HG03442 (cell line): ENCODE data around the gene SMAP2.
"Not testable (repeated sequence)": the region's sequence is repeated elsewhere in the genome, so short reads cannot be mapped to it uniquely, and the experiment has no call there.

Source experiments
- ATAC-seq: cut with Tn5 transposase; IDR thresholded peaks from one replicate; pipeline ENCODE4 v1.9.1; 2021; ENCODE audit warnings: mild to moderate bottlenecking, moderate library complexity; ENCODE audit not compliant: unreplicated experiment

Gene SMAP2

DNA sequence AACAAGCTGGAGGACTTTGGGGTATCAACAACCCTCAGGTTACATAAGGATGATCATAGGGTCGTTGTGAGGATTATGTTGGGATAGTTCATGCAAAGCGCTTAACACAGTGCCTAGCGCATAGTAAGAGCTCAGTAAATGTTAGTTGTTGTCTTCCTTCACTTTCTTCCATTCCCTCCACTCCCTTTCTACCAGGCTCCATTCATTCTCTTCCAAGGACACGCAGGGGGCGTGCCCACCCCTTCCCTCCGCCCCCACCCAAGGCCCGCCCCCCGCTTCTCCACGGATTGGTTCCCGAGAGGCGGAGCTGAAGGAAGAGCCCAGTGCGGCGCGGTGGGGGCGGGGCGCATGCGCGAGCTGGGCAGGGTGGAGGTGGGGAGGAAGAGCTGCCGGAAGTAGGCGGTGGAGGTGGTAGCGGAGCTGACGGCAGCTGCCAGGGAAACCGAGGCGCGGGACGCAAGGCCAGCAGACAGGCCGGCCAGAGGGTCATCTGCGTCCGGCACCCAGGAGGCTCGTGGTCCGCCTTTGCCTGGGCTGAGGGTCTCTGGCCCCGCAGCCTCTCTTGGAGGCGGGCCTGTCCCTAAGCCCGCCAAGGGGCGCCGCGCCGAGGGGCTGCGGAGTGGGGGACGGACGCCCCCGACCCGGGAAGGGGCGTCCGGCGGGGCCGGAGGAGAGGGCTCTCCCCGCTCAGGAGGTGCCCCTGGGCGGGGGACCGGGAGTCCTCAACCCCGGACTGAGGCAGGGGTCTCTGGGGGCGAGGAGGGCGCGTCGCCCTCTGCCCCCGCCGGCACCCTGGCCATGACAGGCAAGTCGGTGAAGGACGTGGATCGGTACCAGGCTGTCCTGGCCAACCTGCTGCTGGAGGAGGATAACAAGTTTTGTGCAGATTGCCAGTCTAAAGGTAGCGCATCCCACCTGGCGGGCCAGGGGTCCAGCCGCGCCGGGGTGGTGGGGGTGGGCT, at the start of gene SMAP2:
SMAP2 (plus strand) TSS at position 405 of the 961 bp plus-strand sequence; CDS start at position 799, 394 bp downstream.
- peak; percentile 84 for ATAC-seq

DNA sequence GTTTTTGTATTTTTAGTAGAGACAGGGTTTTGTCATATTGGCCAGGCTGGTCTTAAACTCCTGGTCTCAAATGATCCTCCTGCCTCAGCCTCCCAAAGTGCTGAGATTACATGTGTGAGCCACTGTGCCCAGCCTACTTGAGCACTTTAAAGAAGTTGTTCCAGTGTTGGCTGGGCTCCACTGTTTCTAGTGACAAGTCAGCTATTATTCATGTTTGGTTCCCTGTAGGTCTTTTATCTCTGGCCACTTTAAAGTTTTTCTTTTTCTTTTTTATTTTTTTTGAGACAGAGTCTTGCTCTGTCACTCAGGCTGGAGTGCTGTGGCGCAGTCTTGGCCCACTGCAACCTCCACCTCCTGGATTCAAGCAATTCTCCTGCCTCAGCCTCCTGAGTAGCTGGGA, 42.1 kb upstream of the SMAP2 start:
- not testable (repeated sequence) for ATAC-seq

DNA sequence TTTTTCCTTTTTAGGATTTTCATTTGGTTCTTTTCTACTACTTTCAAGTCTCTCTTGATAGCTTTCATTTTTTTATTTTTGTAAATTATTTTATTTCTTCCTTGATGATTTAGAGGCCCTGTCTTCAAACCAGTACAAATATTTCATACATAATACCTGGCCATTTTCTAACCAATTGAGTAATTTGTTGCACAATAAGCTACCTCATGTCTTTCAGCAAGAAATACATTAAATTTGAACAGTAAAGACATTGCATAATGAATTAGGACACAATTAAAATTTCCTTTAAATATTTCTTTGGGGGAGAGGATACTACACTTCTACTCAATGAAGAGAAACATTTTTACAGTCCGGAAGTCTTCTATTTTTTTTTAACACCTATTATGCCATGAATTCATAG, 40.8 kb upstream of the SMAP2 start:
- no peak for ATAC-seq

DNA sequence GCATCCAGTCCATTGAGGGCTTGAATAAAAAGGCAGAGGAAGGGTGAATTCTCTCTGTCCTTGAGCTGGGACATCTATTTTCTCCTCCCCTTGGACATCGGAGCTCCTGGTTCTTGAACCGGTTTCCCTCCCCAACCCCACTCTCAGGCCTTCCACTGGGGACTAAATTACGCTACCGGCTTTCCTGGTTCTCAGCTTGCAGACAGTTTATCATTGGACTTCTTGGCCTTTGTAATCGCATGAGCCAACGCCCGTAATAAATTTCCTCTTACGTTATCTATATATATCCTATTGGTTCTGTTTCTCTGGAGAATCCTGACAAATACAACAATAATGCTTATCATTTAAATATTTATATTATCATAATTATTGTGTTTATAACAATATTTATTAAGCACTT, 36.1 kb upstream of the SMAP2 start:
- no peak for ATAC-seq

DNA sequence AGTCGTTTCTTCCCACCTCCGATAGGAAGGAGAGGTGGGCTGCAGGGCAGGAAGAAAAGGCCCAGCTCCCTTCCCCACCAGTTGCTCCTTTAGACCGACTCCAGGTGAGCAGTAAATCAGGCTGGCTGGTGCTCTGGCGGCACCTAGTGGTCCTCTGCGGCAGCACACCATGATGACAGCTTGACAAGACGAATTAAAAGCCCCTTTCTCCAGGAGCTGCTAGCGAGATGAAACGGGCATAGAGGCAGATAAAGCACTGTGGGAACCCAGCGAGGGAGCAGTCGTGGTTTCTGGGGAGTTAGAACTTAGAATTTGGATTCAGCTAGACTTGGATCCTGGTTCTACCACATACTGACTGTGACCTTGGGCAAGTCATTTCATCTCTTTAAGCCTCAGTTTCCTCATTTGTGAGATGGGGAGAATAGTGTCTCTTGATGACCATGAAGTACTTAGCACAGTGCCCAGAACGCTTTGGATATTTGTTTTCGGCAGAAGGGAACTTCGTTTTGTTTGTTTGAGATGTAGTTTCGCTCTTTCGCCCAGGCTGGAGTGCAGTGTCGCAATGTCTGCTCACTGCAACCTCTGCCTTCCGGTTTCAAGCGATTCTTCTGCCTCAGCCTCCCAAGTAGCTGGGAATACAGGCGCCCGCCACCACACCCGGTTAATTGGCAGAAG, 34.6 kb upstream of the SMAP2 start:
- ATAC-seq: no peak

DNA sequence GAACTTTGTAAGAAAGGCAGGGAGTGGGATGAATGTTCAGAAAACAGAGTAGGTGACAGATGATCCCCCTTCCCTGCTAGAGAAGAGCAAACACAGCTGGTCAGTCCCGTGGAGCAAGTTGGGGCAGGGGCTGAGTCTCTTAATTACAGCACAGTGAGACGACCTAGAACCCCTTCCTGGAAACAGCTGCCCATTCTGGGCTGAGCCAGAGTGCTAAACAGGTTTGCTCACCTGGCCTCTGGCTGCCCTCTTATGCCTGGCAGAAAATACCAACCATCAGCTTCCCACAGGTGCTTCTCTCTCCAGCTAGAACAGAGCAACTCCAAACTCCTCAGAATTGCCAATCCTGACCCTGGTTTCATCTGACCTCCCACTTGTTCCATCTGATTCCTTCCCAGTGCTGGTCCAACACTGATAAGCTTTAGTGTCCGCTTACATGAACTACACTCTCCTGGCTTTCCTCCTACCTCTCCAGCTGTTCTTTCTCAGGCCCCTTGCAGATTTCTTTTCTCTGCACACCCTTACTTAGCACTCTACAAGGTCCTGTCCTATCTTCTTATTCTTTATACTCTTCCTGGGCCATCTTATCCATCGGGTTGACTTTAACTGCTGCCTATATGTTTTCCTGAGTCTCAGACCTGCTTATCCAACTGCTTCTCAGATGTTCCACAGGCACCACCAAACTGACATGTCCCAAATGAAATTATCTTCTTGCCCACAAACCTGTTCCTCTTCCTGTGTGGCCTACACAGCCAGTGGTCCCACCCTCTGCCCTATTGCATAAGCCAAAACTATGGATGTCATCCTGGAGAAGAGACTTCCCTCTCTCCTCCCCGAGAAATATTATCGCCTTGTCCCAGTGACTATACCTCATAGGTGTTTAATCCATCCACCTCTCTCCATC, 33.9 kb upstream of the SMAP2 start:
- no peak for ATAC-seq

DNA sequence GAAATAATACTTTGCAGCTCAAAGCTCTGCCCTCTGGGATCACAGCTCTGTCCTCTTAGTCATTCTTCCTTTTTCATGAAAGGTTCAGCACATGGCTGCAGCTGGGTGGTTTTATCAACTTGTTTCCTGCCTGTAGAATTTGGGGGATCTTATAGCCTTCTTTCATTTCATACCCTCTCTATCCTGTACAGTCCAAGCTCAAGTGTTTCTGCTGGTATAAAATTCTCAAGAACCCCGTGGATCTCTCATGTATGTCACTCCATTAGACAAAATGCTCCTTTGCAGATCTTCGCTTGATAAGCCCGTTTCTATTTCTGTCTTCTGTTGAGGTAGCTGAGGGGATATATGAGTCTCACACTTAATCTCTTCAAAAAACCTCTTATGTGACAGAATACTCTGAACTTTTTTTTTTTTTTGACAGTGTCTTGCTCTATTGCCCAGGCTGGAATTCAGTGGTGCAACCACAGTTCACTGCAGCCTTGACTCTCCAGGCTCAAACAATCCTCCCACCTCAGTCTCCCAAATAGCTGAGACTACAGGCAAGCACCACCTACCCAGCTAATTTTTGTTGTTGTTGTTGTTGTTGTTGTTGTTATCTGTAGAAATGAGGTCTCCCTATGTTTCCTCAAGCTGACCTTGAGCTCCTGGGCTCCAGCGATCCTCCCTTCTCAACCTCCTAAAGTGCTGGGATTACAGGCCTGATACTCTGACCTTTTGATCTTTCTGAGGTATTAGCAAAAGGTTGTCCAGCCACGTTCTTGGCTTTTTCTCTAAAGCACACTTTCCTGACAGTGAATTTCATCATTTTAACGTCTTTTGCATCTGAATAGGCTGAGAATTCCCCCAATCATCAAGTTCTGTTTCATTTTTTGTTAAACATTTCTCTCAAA, 31.8 kb upstream of the SMAP2 start:
- ATAC-seq: no peak

DNA sequence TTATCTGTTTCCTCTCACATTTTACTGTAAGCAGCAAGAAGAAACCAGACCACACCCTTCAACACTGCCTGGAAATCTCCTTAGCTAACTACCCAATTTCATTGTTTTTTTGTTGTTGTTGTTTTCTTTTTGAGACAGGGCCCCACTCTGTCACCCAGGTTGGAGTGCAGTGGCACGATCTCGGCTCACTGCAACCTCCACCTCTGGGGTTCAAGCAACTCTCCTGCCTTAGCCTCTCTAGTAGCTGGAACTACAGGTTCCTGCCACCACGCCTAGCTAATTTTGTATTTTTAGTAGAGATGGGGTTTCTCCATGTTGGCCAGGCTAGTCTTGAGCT, 31.2 kb upstream of the SMAP2 start:
- not testable (repeated sequence) for ATAC-seq

DNA sequence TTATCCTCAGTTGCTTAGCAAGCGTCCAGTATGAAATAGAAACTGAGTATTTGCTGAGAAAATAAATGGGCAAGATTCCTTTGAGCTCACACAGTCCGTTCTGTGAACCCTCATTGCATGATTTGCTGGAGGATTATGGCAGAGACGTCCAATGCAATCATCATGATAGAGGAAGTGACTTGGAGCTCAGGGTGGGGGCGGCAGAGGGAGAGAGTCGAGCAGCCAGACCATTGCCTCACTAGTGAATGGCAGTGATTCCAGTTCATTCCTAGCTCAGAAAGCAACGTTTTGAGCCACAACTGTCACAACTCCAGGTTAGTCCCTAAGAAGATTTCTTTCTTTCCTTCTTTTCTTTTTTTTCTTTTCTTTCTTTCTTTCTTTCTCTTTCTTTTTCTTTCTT, 28.9 kb upstream of the SMAP2 start:
- no peak for ATAC-seq

DNA sequence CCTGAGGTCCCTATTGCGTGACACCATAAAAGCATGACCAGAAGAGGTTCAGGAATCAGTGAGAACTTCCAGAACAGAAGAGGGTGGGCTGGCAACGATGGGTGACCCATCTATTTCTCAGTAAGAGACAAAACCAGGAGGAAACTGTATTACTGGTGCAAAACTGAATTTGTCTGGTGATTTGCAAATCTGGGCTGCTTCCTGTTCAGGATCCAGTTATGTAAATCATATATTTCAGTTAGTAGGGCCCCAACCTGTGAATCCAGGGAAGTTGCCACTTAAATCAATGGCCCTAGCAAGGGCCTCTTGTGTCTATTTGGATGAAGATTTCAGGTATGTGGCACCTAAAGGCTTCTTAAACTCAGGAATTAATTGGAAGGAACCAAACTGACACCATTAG, 23.1 kb upstream of the SMAP2 start:
- no peak for ATAC-seq

DNA sequence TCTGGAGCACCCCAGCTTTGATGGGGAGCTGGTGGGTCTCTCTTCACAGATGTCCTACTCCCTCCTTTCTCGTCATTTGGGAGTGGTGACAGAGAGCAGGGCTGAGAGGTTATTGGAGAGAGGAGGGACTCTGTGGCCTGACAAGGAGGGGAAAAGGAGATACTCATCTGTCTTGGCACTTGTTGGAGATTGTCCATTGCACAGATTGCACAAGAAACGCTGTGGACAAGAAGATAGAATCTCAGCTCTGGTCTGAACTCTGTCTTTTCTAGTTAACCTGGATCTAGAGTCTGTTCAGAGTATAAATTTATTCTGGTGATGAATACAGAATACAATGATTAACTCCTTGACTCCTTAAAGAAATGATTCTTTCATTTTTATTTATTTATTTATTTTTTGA, 22.4 kb upstream of the SMAP2 start:
- no peak for ATAC-seq

DNA sequence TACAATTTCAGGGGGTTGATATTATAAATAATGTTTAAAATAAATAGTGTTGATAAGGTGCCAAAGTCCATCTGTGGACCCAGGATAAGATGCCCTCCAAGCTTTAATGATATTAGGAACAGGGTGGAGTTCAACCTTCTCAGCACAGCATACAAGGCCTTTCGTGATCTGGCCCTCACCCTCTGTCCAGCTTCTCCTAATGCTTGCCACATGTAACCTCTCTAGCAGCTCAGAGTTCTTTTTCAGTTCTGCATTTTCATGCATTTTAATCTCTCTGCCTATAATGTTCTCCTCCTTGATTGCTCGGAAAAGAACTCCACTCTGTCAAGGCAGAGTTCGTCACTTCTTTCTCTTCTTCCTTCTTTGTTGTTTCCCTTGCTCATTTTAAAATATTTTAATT, 21.4 kb upstream of the SMAP2 start:
- ATAC-seq: no peak

DNA sequence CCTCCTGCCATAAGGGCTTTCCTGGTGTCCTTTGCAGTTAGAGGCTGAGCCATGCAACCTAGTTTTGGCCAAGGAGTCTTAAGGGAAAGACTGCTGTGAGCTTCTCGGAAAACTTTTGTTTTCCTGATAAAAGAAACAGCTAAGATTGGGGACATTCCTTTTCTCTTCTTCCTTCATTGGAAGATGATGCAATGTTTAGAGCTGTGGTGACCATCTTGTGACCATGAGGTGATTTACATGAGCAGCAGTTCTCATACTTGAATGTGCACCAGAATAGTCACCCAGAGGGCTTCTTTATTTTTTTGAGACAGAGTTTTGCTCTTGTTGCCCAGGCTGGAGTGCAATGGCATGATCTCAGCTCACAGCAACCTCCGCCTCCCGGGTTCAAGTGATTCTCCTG, 20.4 kb upstream of the SMAP2 start:
- no peak for ATAC-seq

DNA sequence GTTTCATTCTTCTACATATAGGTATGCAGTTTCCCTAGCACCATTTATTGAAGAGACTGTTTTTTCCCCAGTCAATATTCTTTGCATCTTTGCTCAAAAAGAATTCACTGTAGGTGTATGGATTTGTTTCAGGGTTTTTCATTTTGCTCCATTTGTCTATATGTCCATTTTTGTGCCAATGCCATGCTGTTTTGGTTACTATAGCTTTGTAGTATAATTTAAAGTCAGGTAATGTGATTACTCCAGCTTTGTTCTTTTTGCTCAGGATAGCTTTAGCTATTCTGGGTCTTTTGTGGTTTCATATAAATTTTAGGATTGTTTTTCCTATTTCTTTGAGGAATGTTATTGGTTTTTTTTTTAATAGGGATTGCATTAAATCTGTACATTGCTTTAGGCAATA, 15.9 kb upstream of the SMAP2 start:
- no peak for ATAC-seq

DNA sequence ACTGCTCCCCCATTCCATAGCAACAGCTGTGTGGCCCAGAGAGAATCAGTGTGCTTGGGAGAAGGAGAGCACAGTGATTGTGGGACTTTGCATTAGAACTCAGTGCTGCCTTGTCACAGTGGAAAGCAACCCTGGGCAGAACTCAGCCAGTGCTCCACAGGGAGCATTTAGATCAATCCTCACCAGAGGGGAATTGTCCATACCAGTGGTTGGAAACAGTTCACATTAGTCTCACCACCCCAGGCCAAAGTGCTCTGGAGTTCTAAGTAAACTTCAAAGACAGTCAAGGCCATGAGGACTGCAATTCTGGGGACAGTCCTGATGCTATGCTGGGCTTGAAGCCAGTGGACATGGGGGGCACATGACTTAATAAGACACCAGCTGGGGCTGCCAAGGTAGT, 12.9 kb upstream of the SMAP2 start:
- ATAC-seq: no peak

DNA sequence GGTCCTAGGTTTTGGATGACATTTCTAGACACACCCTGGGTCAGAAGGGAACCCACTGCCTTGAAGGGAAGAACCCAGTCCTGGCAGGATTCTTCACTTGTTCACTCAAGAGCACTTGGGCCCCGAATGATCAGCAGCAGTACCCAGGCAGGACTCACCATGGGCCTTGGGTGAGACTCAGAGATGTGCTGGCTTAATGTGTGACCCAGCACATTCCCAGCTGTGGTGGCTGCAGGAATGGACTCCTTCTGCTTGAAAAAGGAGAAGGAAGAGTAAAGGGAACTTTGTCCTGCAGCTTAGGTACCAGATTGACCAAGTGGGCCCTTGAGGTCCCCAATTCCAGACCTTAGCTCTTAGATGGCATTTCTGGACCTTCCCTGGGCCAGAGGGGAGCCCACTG, 12.3 kb upstream of the SMAP2 start:
- no peak for ATAC-seq

DNA sequence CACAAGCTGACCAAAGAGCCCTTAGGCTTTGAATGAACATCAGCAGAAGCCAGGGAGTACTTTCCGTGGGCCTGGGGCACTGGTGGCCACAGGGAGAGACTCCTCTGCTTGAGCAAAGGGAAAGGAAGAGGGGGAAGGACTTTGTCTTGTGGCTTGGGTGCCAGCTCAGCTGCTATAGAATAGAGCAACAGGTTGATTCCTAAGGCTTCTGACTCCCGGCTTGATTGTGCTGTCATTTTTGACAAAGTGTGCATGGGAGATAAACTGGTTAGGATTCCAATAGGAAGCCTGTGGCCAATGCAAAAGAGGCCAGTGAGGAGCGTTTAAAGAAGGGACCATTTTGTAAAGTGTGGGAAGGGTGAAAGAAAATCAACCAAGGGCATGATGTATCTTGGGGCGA, 11.9 kb upstream of the SMAP2 start:
- no peak for ATAC-seq

DNA sequence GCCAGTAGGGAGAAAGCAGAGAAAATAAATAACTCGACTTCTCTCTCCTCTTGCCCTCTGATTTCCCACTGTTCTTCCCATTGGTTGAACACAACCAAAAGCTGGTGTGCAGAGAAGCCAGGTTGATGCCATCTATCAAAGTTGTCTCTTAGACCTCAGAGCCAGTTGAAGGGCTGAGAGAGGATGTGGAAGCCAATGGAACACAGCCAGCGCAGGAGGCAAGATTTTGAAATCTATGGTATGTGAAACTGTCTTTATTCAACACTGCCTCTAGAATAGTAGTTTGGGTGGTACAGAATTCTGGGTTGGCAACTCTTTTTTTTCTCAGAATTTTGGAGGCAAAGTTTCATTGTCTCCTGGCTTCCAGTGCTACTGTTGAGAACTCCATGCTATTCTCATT, 11.3 kb upstream of the SMAP2 start:
- no peak for ATAC-seq

DNA sequence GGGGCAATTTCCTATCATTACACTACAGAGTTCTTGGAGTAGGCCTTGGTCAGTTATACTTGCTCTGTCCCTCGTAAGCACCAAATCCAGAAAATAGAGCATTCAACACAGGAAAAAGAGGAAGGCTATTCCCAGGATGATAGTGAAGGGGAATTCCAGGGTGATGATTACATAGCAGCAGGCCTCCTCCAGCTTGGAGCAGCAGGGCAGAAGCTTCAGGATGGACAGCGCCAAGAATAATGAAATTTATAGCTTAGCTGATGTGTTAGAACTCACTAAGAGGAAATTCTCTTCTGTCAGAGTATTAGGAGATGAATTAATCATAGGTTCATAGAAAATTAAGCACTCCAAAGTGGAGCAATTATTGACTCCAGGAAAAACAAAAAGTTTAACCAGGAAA, 10.8 kb upstream of the SMAP2 start:
- no peak for ATAC-seq

DNA sequence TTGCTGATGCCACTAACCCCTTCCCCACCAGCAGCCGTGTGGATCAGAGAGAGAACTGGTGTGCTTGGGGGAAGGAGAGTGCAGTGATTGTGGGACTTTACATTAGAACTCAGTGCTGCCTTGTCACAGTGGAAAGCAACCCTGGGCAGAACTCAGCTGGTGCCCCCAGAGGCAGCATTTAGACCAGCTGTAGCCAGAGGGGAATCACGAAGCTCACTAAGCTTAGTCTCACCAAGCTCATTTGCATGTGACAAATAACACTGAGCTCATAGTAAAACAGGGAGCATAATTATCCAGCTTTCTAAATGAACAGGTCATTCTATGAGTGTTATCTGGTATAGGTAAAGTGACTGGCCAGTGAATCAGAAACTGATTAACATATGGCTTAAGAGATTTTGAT, 9.8 kb upstream of the SMAP2 start:
- ATAC-seq: peak; percentile 82
